Neural cell (in vitro differentiated cells): ENCODE data around the gene CPT1A.

Experiments used
- EZH2 ChIP-seq: fragments of 200-600, 300-800 bp; shearing (Covaris generic), sonication (generic); IDR thresholded peaks from 2 replicates; pipeline ENCODE4 v1.6.1; 2014; ENCODE audit warnings: antibody characterized with exemption, low read length, borderline replicate concordance, mild to moderate bottlenecking; ENCODE audit not compliant: insufficient read depth, poor library complexity, severe bottlenecking
- SMC3 ChIP-seq: fragments of 450-650 bp; conservative IDR thresholded peaks from 2 replicates; pipeline ENCODE4 v1.6.1; 2014; ENCODE audit warnings: antibody characterized with exemption, mild to moderate bottlenecking, moderate library complexity; ENCODE audit not compliant: poor library complexity
- TF ChIP-seq, protein P1 (sequence below): IDR thresholded peaks from 2 replicates; pipeline ENCODE4 v1.6.1; 2012; ENCODE audit warnings: borderline replicate concordance
- TF ChIP-seq, protein P2 (sequence below): fragments of 450-650 bp; IDR thresholded peaks from 2 replicates; pipeline ENCODE4 v1.5.1; 2014; ENCODE audit warnings: antibody characterized with exemption, mild to moderate bottlenecking, moderate library complexity; ENCODE audit not compliant: poor library complexity, severe bottlenecking

- TF ChIP-seq, protein P1, sequence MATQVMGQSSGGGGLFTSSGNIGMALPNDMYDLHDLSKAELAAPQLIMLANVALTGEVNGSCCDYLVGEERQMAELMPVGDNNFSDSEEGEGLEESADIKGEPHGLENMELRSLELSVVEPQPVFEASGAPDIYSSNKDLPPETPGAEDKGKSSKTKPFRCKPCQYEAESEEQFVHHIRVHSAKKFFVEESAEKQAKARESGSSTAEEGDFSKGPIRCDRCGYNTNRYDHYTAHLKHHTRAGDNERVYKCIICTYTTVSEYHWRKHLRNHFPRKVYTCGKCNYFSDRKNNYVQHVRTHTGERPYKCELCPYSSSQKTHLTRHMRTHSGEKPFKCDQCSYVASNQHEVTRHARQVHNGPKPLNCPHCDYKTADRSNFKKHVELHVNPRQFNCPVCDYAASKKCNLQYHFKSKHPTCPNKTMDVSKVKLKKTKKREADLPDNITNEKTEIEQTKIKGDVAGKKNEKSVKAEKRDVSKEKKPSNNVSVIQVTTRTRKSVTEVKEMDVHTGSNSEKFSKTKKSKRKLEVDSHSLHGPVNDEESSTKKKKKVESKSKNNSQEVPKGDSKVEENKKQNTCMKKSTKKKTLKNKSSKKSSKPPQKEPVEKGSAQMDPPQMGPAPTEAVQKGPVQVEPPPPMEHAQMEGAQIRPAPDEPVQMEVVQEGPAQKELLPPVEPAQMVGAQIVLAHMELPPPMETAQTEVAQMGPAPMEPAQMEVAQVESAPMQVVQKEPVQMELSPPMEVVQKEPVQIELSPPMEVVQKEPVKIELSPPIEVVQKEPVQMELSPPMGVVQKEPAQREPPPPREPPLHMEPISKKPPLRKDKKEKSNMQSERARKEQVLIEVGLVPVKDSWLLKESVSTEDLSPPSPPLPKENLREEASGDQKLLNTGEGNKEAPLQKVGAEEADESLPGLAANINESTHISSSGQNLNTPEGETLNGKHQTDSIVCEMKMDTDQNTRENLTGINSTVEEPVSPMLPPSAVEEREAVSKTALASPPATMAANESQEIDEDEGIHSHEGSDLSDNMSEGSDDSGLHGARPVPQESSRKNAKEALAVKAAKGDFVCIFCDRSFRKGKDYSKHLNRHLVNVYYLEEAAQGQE: no peak
- TF ChIP-seq, protein P2, sequence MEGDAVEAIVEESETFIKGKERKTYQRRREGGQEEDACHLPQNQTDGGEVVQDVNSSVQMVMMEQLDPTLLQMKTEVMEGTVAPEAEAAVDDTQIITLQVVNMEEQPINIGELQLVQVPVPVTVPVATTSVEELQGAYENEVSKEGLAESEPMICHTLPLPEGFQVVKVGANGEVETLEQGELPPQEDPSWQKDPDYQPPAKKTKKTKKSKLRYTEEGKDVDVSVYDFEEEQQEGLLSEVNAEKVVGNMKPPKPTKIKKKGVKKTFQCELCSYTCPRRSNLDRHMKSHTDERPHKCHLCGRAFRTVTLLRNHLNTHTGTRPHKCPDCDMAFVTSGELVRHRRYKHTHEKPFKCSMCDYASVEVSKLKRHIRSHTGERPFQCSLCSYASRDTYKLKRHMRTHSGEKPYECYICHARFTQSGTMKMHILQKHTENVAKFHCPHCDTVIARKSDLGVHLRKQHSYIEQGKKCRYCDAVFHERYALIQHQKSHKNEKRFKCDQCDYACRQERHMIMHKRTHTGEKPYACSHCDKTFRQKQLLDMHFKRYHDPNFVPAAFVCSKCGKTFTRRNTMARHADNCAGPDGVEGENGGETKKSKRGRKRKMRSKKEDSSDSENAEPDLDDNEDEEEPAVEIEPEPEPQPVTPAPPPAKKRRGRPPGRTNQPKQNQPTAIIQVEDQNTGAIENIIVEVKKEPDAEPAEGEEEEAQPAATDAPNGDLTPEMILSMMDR: no peak
- no peak for TF ChIP-seq EZH2
- no peak for TF ChIP-seq SMC3
Measured at GRCh38 chr11:68714060-68714856, 127.5 kb downstream of the CPT1A start.
